ENCODE data around the gene BAG3.

DNA sequence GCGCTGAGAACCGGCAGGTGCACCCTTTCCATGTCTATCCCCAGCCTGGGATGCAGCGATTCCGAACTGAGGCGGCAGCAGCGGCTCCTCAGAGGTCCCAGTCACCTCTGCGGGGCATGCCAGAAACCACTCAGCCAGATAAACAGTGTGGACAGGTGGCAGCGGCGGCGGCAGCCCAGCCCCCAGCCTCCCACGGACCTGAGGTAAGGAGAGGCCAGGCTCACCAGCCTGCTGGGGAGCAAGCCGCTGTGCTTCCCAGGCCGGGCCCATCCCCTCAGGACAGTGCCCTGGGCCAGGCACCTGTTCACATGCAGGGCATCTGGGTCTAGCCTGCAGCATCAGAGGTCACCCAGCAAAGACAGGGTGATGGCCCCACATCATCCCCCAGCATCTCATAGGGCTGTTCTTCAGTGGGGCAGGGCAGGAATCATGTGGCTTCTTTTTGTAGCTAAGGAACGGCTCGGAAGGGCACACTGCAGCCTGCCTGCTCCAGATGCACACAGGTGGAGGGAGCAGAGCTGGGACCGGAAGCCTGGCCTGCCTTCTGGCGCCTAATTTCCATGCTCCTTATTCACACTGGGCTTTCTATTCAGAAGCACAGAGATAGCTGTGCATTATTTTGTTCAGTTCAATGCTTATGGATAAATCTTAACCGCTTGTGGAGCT lies 18.9 kb downstream of the BAG3 start:
- TF ChIP-seq EZH2phosphoT487 (IDR thresholded peaks at IDR 0.05; ENCODE audit: insufficient read depth, low read depth) (no peak), EZH2 (IDR thresholded peaks at IDR 0.05; ENCODE audit: insufficient read depth, poor library complexity, severe bottlenecking) (no peak)
